Measurements from ENCODE around the gene GLRX3.

GLRX3 gene

GRCh38 chr10:130128922-130129321, 7.3 kb upstream of the GLRX3 start:
- DNase-seq = peak in 3 of 42 donors; percentile 8 to 34 (median 23)
- intact Hi-C loops (cut with DNase I) = no loop called here

- no peak for DNase-seq
- intact Hi-C loops (cut with DNase I) = loop anchor here (1.0 kb wide), 1 partner anchor 24 kb away; no protein-coding TSS in a partner anchor
These were observed 440 bp upstream of the GLRX3 start for GRCh38 chr10:130135676-130136225.

GRCh38 chr10:130137090-130137448, 878 bp downstream of the GLRX3 start:
- no peak for DNase-seq
- intact Hi-C loops (cut with DNase I) = no loop called here

GRCh38 chr10:130137659-130138478, 1.7 kb downstream of the GLRX3 start:
- intact Hi-C loops (cut with DNase I) = no loop called here
- no peak for DNase-seq

GRCh38 chr10:130138479-130138866, 2.3 kb downstream of the GLRX3 start:
- intact Hi-C loops (cut with DNase I) = no loop called here
- DNase-seq = peak in 7 of 42 donors; percentile 11 to 60 (median 21)

- intact Hi-C loops (cut with DNase I) = no loop called here
- no peak for DNase-seq
These were observed 4.2 kb downstream of the GLRX3 start for GRCh38 chr10:130140425-130140824.

GRCh38 chr10:130141038-130141437, 4.8 kb downstream of the GLRX3 start:
- DNase-seq = no peak
- intact Hi-C loops (cut with DNase I) = no loop called here

GRCh38 chr10:130141460-130141859, 5.3 kb downstream of the GLRX3 start:
- intact Hi-C loops (cut with DNase I) = no loop called here
- DNase-seq = no peak

GRCh38 chr10:130141878-130142277, 5.7 kb downstream of the GLRX3 start:
- intact Hi-C loops (cut with DNase I) = no loop called here
- no peak for DNase-seq

GRCh38 chr10:130146042-130146441, 9.9 kb downstream of the GLRX3 start:
- intact Hi-C loops (cut with DNase I) = no loop called here

GRCh38 chr10:130159192-130159794, 23.1 kb downstream of the GLRX3 start:
- intact Hi-C loops (cut with DNase I) = no loop called here
- DNase-seq = no peak

More at GRCh38 chr10:130146042-130146441, 9.9 kb downstream of the GLRX3 start:
- DNase-seq = no peak

GRCh38 chr10:130160775-130161174, 24.6 kb downstream of the GLRX3 start:
- intact Hi-C loops (cut with DNase I) = no loop called here
- DNase-seq = no peak

GRCh38 chr10:130161331-130161730, 25.1 kb downstream of the GLRX3 start:
- no peak for DNase-seq
- intact Hi-C loops (cut with DNase I) = no loop called here

GRCh38 chr10:130167193-130167592, 31.0 kb downstream of the GLRX3 start:
- intact Hi-C loops (cut with DNase I) = no loop called here

GRCh38 chr10:130167707-130168106, 31.5 kb downstream of the GLRX3 start:
- intact Hi-C loops (cut with DNase I) = no loop called here

More at GRCh38 chr10:130167193-130167592, 31.0 kb downstream of the GLRX3 start:
- DNase-seq = no peak

GRCh38 chr10:130169136-130169859, 33.1 kb downstream of the GLRX3 start:
- intact Hi-C loops (cut with DNase I) = no loop called here
- DNase-seq = peak in 5 of 42 donors; percentile 15 to 62 (median 34)

More at GRCh38 chr10:130167707-130168106, 31.5 kb downstream of the GLRX3 start:
- DNase-seq = no peak

GRCh38 chr10:130171196-130171595, 35.0 kb downstream of the GLRX3 start:
- intact Hi-C loops (cut with DNase I) = no loop called here
- DNase-seq = no peak

- intact Hi-C loops (cut with DNase I) = no loop called here
- DNase-seq = no peak
These were observed 38.1 kb downstream of the GLRX3 start for GRCh38 chr10:130174328-130174727.

GRCh38 chr10:130175074-130175473, 38.9 kb downstream of the GLRX3 start:
- DNase-seq = no peak
- intact Hi-C loops (cut with DNase I) = no loop called here

GRCh38 chr10:130177250-130177649, 41.1 kb downstream of the GLRX3 start:
- peak in 5 of 42 donors; percentile 13 to 39 (median 22) for DNase-seq

More at GRCh38 chr10:130177250-130177649, 41.1 kb downstream of the GLRX3 start:
- intact Hi-C loops (cut with DNase I) = no loop called here

Data from head of caudate nucleus (tissue), 42 donors.